HPDE6-E6E7 (cell line): Measurements from ENCODE around the gene LDB1.

Source experiments
- DNase-seq: peaks from one replicate; pipeline ENCODE4 v3.0.0; 2011; ENCODE audit warnings: missing footprints; ENCODE audit errors: extremely low spot score

The LDB1 gene

GRCh38 chr10:102064868-102065560, 55.2 kb downstream of the LDB1 start, which contains the start of gene HPS6:
HPS6 (plus strand) TSS chr10:102065349; CDS start chr10:102065475, 126 bp downstream.
- DNase-seq, result peak; percentile 96

- no peak for DNase-seq
Measured at GRCh38 chr10:102064503-102064867, 55.7 kb downstream of the LDB1 start.

- no peak for DNase-seq
Measured at GRCh38 chr10:102059987-102060386, 60.2 kb downstream of the LDB1 start.
